Prostate gland (tissue), 2 donors: ENCODE measurements around the gene AFAP1.

Experiments
- CTCF ChIP-seq, 4 experiments: fragments of 200-600 bp in 2 of 4; fragments of 450-650 bp in 2 of 4; sonication (generic) in 2 of 4; IDR thresholded peaks; 1 replicate in 3 of 4; 2 replicates in 1 of 4; pipeline ENCODE4 v1.5.1; 2016 to 2019; ENCODE audit warnings: antibody characterized with exemption in 4 of 4, mild to moderate bottlenecking in 2 of 4, moderate library complexity in 2 of 4
- POLR2A ChIP-seq: fragments of 450-650 bp; IDR thresholded peaks from one replicate; pipeline ENCODE4 v1.6.1; 2016; ENCODE audit warnings: antibody characterized with exemption, mild to moderate bottlenecking

DNA sequence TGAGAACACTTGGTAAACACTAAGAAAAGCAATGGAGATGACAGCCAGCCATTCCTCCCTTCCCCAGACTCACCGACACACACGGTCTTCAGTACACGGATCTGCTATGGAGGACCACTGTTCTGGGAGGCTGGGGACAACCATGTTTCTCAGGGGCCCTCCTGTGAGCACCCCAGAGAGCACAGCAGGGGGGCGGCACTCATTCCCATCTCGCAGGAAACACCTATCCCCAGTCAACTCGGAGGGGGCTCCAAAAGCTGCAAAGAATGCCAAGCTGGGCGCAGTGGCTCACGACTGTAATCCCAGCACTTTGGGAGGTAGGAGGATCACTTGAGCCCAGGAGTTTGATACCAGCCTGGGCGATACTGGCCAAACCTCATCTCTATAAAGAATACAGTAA is 172.1 kb downstream of the AFAP1 start:
- TF ChIP-seq CTCF (IDR thresholded peaks at IDR 0.05) (no peak), POLR2A (no peak)
